IMR-90 (cell line): ENCODE data around the gene HNRNPU. TPM values are rescaled to one million over a fixed set of nuclear protein-coding genes. Genes with fewer than 3 reads are reported as not detected.
A peak's percentile ranks its signal among the peaks of the same experiment; 100 is the strongest.

Experiments used
- ATAC-seq: fragments of 200-7000 bp; cut with Tn5 transposase; 2 replicates; pipeline ENCODE4 v1.9.1; 2020; ENCODE audit warnings: low read depth, mild to moderate bottlenecking, moderate library complexity
- BruUV-seq: library from RNA; stranded (reverse); fragments of 400-500 nt; replicated peaks from 2 replicates; lab custom pipeline; 2021; lab: Mats Ljungman, UMichigan
- CTCF ChIA-PET: fragments of 300-600 bp; formaldehyde crosslinking; extraction: SDS; loops from one replicate; lab custom pipeline; 2021; ENCODE audit warnings: antibody characterized with exemption; lab: Yijun Ruan, JAX
- POLR2A ChIA-PET: fragments of 300-600 bp; sonication (Branson Sonifier 250); formaldehyde crosslinking; loops from one replicate; lab custom pipeline; 2022; ENCODE audit warnings: antibody characterized with exemption; ENCODE audit not compliant: unreplicated experiment; lab: Charles Lee
- DNase-seq: peaks from one replicate; pipeline ENCODE4 v3.0.0; 2013
- H2AFZ ChIP-seq: replicated peaks from 2 replicates; pipeline ENCODE3; 2013; ENCODE audit warnings: low read length, mild to moderate bottlenecking; ENCODE audit not compliant: poor library complexity
- H2AK5ac ChIP-seq: 2 replicates; pipeline ENCODE4 v1.6.1; 2013; ENCODE audit warnings: low read depth, low read length, inconsistent platforms
- H2AK9ac ChIP-seq: replicated peaks from 2 replicates; pipeline ENCODE3; 2013; ENCODE audit warnings: mild to moderate bottlenecking, low read depth, low read length, moderate library complexity; ENCODE audit not compliant: poor library complexity
- H2BK120ac ChIP-seq: 2 replicates; pipeline ENCODE4 v1.6.1; 2013; ENCODE audit warnings: low read depth, low read length, inconsistent platforms
- H2BK15ac ChIP-seq: 3 replicates; pipeline ENCODE4 v1.6.1; 2013; ENCODE audit warnings: low read depth, low read length, inconsistent platforms
- H2BK20ac ChIP-seq: 2 replicates; pipeline ENCODE4 v1.6.1; 2013; ENCODE audit warnings: low read depth, mild to moderate bottlenecking, inconsistent platforms, low read length, moderate library complexity
- H2BK5ac ChIP-seq: 2 replicates; pipeline ENCODE4 v1.6.1; 2013; ENCODE audit warnings: mild to moderate bottlenecking, low read depth, low read length, inconsistent platforms; ENCODE audit not compliant: poor library complexity, severe bottlenecking
- H3K14ac ChIP-seq: replicated peaks from 2 replicates; pipeline ENCODE4 v1.6.1; 2013; ENCODE audit warnings: low read depth, low read length, inconsistent platforms
- H3K18ac ChIP-seq: 2 replicates; pipeline ENCODE4 v1.6.1; 2013; ENCODE audit warnings: low read depth, low read length, control low read depth
- H3K23ac ChIP-seq: 2 replicates; pipeline ENCODE4 v1.6.1; 2013; ENCODE audit warnings: low read depth, low read length, inconsistent platforms
- H3K27ac ChIP-seq: 2 replicates; pipeline ENCODE4 v1.5.1; 2013; ENCODE audit warnings: mild to moderate bottlenecking, control low read depth, low read length; ENCODE audit not compliant: insufficient read depth
- H3K27me3 ChIP-seq: 2 replicates; pipeline ENCODE4 v1.6.1; 2013; ENCODE audit warnings: low read length; ENCODE audit not compliant: control insufficient read depth, insufficient read depth
- H3K36me3 ChIP-seq: 2 replicates; pipeline ENCODE4 v1.6.1; 2013; ENCODE audit warnings: low read length, mixed read lengths; ENCODE audit not compliant: control insufficient read depth, insufficient read depth
- H3K4ac ChIP-seq: 2 replicates; pipeline ENCODE4 v1.6.1; 2013; ENCODE audit warnings: low read depth, low read length, inconsistent platforms
- H3K4me1 ChIP-seq: 2 replicates; pipeline ENCODE4 v1.6.1; 2013; ENCODE audit warnings: low read length, mixed read lengths; ENCODE audit not compliant: control insufficient read depth, insufficient read depth
- H3K4me2 ChIP-seq: 2 replicates; pipeline ENCODE4 v1.6.1; 2013; ENCODE audit warnings: low read depth, mild to moderate bottlenecking, control low read depth, low read length, moderate library complexity
- H3K4me3 ChIP-seq: 2 replicates; pipeline ENCODE4 v1.5.1; 2013; ENCODE audit warnings: low read depth, mild to moderate bottlenecking, control low read depth, low read length, moderate library complexity; ENCODE audit not compliant: insufficient read depth
- H3K56ac ChIP-seq: 2 replicates; pipeline ENCODE4 v1.6.1; 2013; ENCODE audit warnings: low read length, inconsistent platforms; ENCODE audit not compliant: insufficient read depth; ENCODE audit errors: extremely low read depth
- H3K79me1 ChIP-seq, 2 experiments: 2 replicates each; pipeline ENCODE4 v1.6.1; 2013; ENCODE audit warnings: low read length in 2 of 2, inconsistent platforms in 1 of 2, low read depth in 1 of 2
- H3K9ac ChIP-seq: 2 replicates; pipeline ENCODE4 v1.6.1; 2013; ENCODE audit warnings: low read depth, low read length, control low read depth
- H3K9me1 ChIP-seq: 2 replicates; pipeline ENCODE4 v1.6.1; 2013; ENCODE audit warnings: low read length, inconsistent platforms; ENCODE audit not compliant: insufficient read depth
- H3K9me3 ChIP-seq: 2 replicates; pipeline ENCODE4 v1.6.1; 2013; ENCODE audit warnings: low read length; ENCODE audit not compliant: control insufficient read depth, insufficient read depth
- H4K20me1 ChIP-seq: 2 replicates; pipeline ENCODE4 v1.6.1; 2013; ENCODE audit warnings: low read length, inconsistent platforms; ENCODE audit not compliant: insufficient read depth
- H4K5ac ChIP-seq: 2 replicates; pipeline ENCODE4 v1.6.1; 2013; ENCODE audit warnings: mild to moderate bottlenecking, low read depth, low read length, control low read depth
- H4K8ac ChIP-seq, 2 experiments: 2 replicates each; pipeline ENCODE4 v1.6.1; 2013; ENCODE audit warnings: low read depth in 2 of 2, low read length in 2 of 2, control low read depth in 1 of 2, inconsistent platforms in 1 of 2
- H4K91ac ChIP-seq: 2 replicates; pipeline ENCODE4 v1.6.1; 2013; ENCODE audit warnings: low read depth, low read length, inconsistent platforms; ENCODE audit not compliant: insufficient read depth
- FOS ChIP-seq: fragments of 150-350 bp; IDR thresholded peaks from 2 replicates; pipeline ENCODE4 v1.6.1; 2016; ENCODE audit warnings: low read depth, low read length
- MXI1 ChIP-seq: IDR thresholded peaks from 2 replicates; pipeline ENCODE4 v1.6.1; 2012; ENCODE audit warnings: low read depth, mild to moderate bottlenecking, low read length, moderate library complexity, borderline replicate concordance
- SMC3 ChIP-seq: fragments of 150-350 bp; IDR thresholded peaks from 2 replicates; pipeline ENCODE4 v1.6.1; 2016; ENCODE audit warnings: low read depth, mild to moderate bottlenecking, antibody characterized with exemption, low read length, moderate library complexity
- WGBS, 2 experiments: methylation state at CpG; one replicate each; pipeline versions ENCODE4 v1.1.5 to v1.1.7; 2013; ENCODE audit warnings: missing lambda C conversion rate in 2 of 2; ENCODE audit not compliant: insufficient read length in 1 of 2; ENCODE audit errors: extremely low coverage in 2 of 2; 5-methylcytosine and 5-hydroxymethylcytosine counted together
- dilution Hi-C: fragments of 300-500 bp; cut with HindIII; formaldehyde crosslinking; loops from one replicate; pipeline ENCODE4 v1.14.3; 2018; ENCODE audit warnings: low sequenced_read_pairs; ENCODE audit not compliant: unreplicated experiment
- in situ Hi-C: fragments of 300-500 bp; cut with MboI; formaldehyde crosslinking; loops from 3 replicates; pipeline ENCODE4 v1.14.3; 2019; ENCODE audit warnings: low sequenced_read_pairs, inconsistent platforms, mixed read lengths
- intact Hi-C: fragments of 100-400 bp; cut with micrococcal nuclease; formaldehyde crosslinking; loops from 2 replicates; pipeline ENCODE4 v1.10.0; 2022
- polyA plus RNA-seq, 3 experiments: library from polyadenylated mRNA; depleted of rRNA; stranded (reverse); fragments of >200 nt; gene quantifications; 2 replicates each; pipeline ENCODE4 v1.2.3, GENCODE V29; 2012; ENCODE audit warnings: low replicate concordance in 1 of 3
- total RNA-seq: library from RNA; depleted of rRNA; stranded (reverse); fragments of >200 nt; gene quantifications from 2 replicates; pipeline ENCODE4 v1.2.3, GENCODE V29; 2012

Gene HNRNPU
- total and polyA plus RNA-seq, 2 of the 4 experiments (the other 2 are of a cell fraction) = 151 to 169 TPM

- no peak overlapping the region for H2AFZ ChIP-seq
- H3K9ac ChIP-seq = no peak overlapping the region
- H3K27ac ChIP-seq = peak overlapping the region; percentile 11; the same call in 1 of the 2 replicates
Measured at GRCh38 chr1:244865820-244866219, 1.5 kb upstream of the HNRNPU start.

More at GRCh38 chr1:244865820-244866219, 1.5 kb upstream of the HNRNPU start:
- no CpG with 5 or more reads among the region's 3 CpGs for WGBS, 2 experiments
- Histone ChIP-seq H3K9me1 (no peaks in the 10 kb centered on the region), H3K23ac (no peak overlapping the region), H3K9me3 (no peaks in the 10 kb centered on the region), H4K20me1 (peaks cover 27% of the 10 kb centered on the region), H3K4me3 (no peak overlapping the region), H3K36me3 (peaks cover 5% of the 10 kb centered on the region), H3K4ac (no peak overlapping the region), H2BK20ac (no peak overlapping the region), H3K4me2 (no peak overlapping the region), H3K14ac (no peak overlapping the region), H2AK9ac (no peak overlapping the region), H3K18ac (no peak overlapping the region), H3K4me1 (peaks cover 6% of the 10 kb centered on the region), H3K56ac (no peak overlapping the region), H4K8ac (no peak overlapping the region), H4K5ac (no peak overlapping the region), H2BK15ac (no peak overlapping the region), H4K91ac (no peak overlapping the region), H3K27me3 (no peaks in the 10 kb centered on the region), H3K79me1 (peaks cover 3 to 4% of the 10 kb centered on the region in 2 experiments; a peak in 2 of 4 replicates), H2BK5ac (peak overlapping the region; percentile 90), H2BK120ac (no peak overlapping the region), H2AK5ac (no peak overlapping the region)
- no TSS peak for BruUV-seq
- no peak for DNase-seq
- ATAC-seq = no peak
- dilution Hi-C loops (no loop called here), intact Hi-C loops (loop anchor here (2.0 kb wide), 1 partner anchor 31 kb away; no protein-coding TSS in a partner anchor), in situ Hi-C loops (no loop called here)
- no peak for TF ChIP-seq MXI1
- TF ChIP-seq FOS = no peak
- TF ChIP-seq SMC3 = no peak
- POLR2A ChIA-PET = interaction anchor here (1.0 kb wide), 1 partner anchor 98 kb away, joined by 4 read pairs; no protein-coding TSS in a partner anchor
- CTCF ChIA-PET = interaction anchor here (0.6 to 2.0 kb wide), 2 partner anchors 18 to 177 kb away, joined by 4 to 8 read pairs; no protein-coding TSS in a partner anchor
